IMR-90 (cell line): ENCODE data around the gene CHRNA10. TPM values are rescaled to one million over a fixed set of nuclear protein-coding genes. Genes with fewer than 3 reads are reported as not detected.

Experiments
- ATAC-seq: fragments of 200-7000 bp; cut with Tn5 transposase; 2 replicates; pipeline ENCODE4 v1.9.1; 2020; ENCODE audit warnings: low read depth, mild to moderate bottlenecking, moderate library complexity
- BruUV-seq: library from RNA; stranded (reverse); fragments of 400-500 nt; replicated peaks from 2 replicates; lab custom pipeline; 2021; lab: Mats Ljungman, UMichigan
- CTCF ChIA-PET: fragments of 300-600 bp; formaldehyde crosslinking; extraction: SDS; loops from one replicate; lab custom pipeline; 2021; ENCODE audit warnings: antibody characterized with exemption; lab: Yijun Ruan, JAX
- POLR2A ChIA-PET: fragments of 300-600 bp; sonication (Branson Sonifier 250); formaldehyde crosslinking; loops from one replicate; lab custom pipeline; 2022; ENCODE audit warnings: antibody characterized with exemption; ENCODE audit not compliant: unreplicated experiment; lab: Charles Lee
- DNase-seq: peaks from one replicate; pipeline ENCODE4 v3.0.0; 2013
- H2AFZ ChIP-seq: replicated peaks from 2 replicates; pipeline ENCODE3; 2013; ENCODE audit warnings: low read length, mild to moderate bottlenecking; ENCODE audit not compliant: poor library complexity
- H2AK5ac ChIP-seq: 2 replicates; pipeline ENCODE4 v1.6.1; 2013; ENCODE audit warnings: low read depth, low read length, inconsistent platforms
- H2AK9ac ChIP-seq: replicated peaks from 2 replicates; pipeline ENCODE3; 2013; ENCODE audit warnings: mild to moderate bottlenecking, low read depth, low read length, moderate library complexity; ENCODE audit not compliant: poor library complexity
- H2BK120ac ChIP-seq: 2 replicates; pipeline ENCODE4 v1.6.1; 2013; ENCODE audit warnings: low read depth, low read length, inconsistent platforms
- H2BK15ac ChIP-seq: 3 replicates; pipeline ENCODE4 v1.6.1; 2013; ENCODE audit warnings: low read depth, low read length, inconsistent platforms
- H2BK20ac ChIP-seq: 2 replicates; pipeline ENCODE4 v1.6.1; 2013; ENCODE audit warnings: low read depth, mild to moderate bottlenecking, inconsistent platforms, low read length, moderate library complexity
- H2BK5ac ChIP-seq: 2 replicates; pipeline ENCODE4 v1.6.1; 2013; ENCODE audit warnings: mild to moderate bottlenecking, low read depth, low read length, inconsistent platforms; ENCODE audit not compliant: poor library complexity, severe bottlenecking
- H3K14ac ChIP-seq: replicated peaks from 2 replicates; pipeline ENCODE4 v1.6.1; 2013; ENCODE audit warnings: low read depth, low read length, inconsistent platforms
- H3K18ac ChIP-seq: 2 replicates; pipeline ENCODE4 v1.6.1; 2013; ENCODE audit warnings: low read depth, low read length, control low read depth
- H3K23ac ChIP-seq: 2 replicates; pipeline ENCODE4 v1.6.1; 2013; ENCODE audit warnings: low read depth, low read length, inconsistent platforms
- H3K27ac ChIP-seq: 2 replicates; pipeline ENCODE4 v1.5.1; 2013; ENCODE audit warnings: mild to moderate bottlenecking, control low read depth, low read length; ENCODE audit not compliant: insufficient read depth
- H3K27me3 ChIP-seq: 2 replicates; pipeline ENCODE4 v1.6.1; 2013; ENCODE audit warnings: low read length; ENCODE audit not compliant: control insufficient read depth, insufficient read depth
- H3K36me3 ChIP-seq: 2 replicates; pipeline ENCODE4 v1.6.1; 2013; ENCODE audit warnings: low read length, mixed read lengths; ENCODE audit not compliant: control insufficient read depth, insufficient read depth
- H3K4ac ChIP-seq: 2 replicates; pipeline ENCODE4 v1.6.1; 2013; ENCODE audit warnings: low read depth, low read length, inconsistent platforms
- H3K4me1 ChIP-seq: 2 replicates; pipeline ENCODE4 v1.6.1; 2013; ENCODE audit warnings: low read length, mixed read lengths; ENCODE audit not compliant: control insufficient read depth, insufficient read depth
- H3K4me2 ChIP-seq: 2 replicates; pipeline ENCODE4 v1.6.1; 2013; ENCODE audit warnings: low read depth, mild to moderate bottlenecking, control low read depth, low read length, moderate library complexity
- H3K4me3 ChIP-seq: 2 replicates; pipeline ENCODE4 v1.5.1; 2013; ENCODE audit warnings: low read depth, mild to moderate bottlenecking, control low read depth, low read length, moderate library complexity; ENCODE audit not compliant: insufficient read depth
- H3K56ac ChIP-seq: 2 replicates; pipeline ENCODE4 v1.6.1; 2013; ENCODE audit warnings: low read length, inconsistent platforms; ENCODE audit not compliant: insufficient read depth; ENCODE audit errors: extremely low read depth
- H3K79me1 ChIP-seq, 2 experiments: 2 replicates each; pipeline ENCODE4 v1.6.1; 2013; ENCODE audit warnings: low read length in 2 of 2, inconsistent platforms in 1 of 2, low read depth in 1 of 2
- H3K9ac ChIP-seq: 2 replicates; pipeline ENCODE4 v1.6.1; 2013; ENCODE audit warnings: low read depth, low read length, control low read depth
- H3K9me1 ChIP-seq: 2 replicates; pipeline ENCODE4 v1.6.1; 2013; ENCODE audit warnings: low read length, inconsistent platforms; ENCODE audit not compliant: insufficient read depth
- H3K9me3 ChIP-seq: 2 replicates; pipeline ENCODE4 v1.6.1; 2013; ENCODE audit warnings: low read length; ENCODE audit not compliant: control insufficient read depth, insufficient read depth
- H4K20me1 ChIP-seq: 2 replicates; pipeline ENCODE4 v1.6.1; 2013; ENCODE audit warnings: low read length, inconsistent platforms; ENCODE audit not compliant: insufficient read depth
- H4K5ac ChIP-seq: 2 replicates; pipeline ENCODE4 v1.6.1; 2013; ENCODE audit warnings: mild to moderate bottlenecking, low read depth, low read length, control low read depth
- H4K8ac ChIP-seq, 2 experiments: 2 replicates each; pipeline ENCODE4 v1.6.1; 2013; ENCODE audit warnings: low read depth in 2 of 2, low read length in 2 of 2, control low read depth in 1 of 2, inconsistent platforms in 1 of 2
- H4K91ac ChIP-seq: 2 replicates; pipeline ENCODE4 v1.6.1; 2013; ENCODE audit warnings: low read depth, low read length, inconsistent platforms; ENCODE audit not compliant: insufficient read depth
- BHLHE40 ChIP-seq: fragments of 150-350 bp; IDR thresholded peaks from 2 replicates; pipeline ENCODE4 v1.6.1; 2016; ENCODE audit warnings: mild to moderate bottlenecking, low read depth, low read length
- CEBPB ChIP-seq: IDR thresholded peaks from 2 replicates; pipeline ENCODE4 v1.6.1; 2012; ENCODE audit warnings: low read depth, low read length, improper control_type of control experiment
- CHD1 ChIP-seq: IDR thresholded peaks from 2 replicates; pipeline ENCODE4 v1.6.1; 2012; ENCODE audit warnings: low read depth, low read length, improper control_type of control experiment
- CTCF ChIP-seq: conservative IDR thresholded peaks from 2 replicates; pipeline ENCODE4 v1.5.1; 2012; ENCODE audit warnings: mild to moderate bottlenecking, low read depth, low read length, improper control_type of control experiment
- ELK1 ChIP-seq: fragments of 150-350 bp; IDR thresholded peaks from 2 replicates; pipeline ENCODE4 v1.6.1; 2016; ENCODE audit warnings: low read depth, mild to moderate bottlenecking, low read length, moderate library complexity, borderline replicate concordance
- FOS ChIP-seq: fragments of 150-350 bp; IDR thresholded peaks from 2 replicates; pipeline ENCODE4 v1.6.1; 2016; ENCODE audit warnings: low read depth, low read length
- MAFK ChIP-seq: IDR thresholded peaks from 2 replicates; pipeline ENCODE4 v1.6.1; 2012; ENCODE audit warnings: low read depth, low read length, improper control_type of control experiment
- MAZ ChIP-seq: IDR thresholded peaks from 2 replicates; pipeline ENCODE4 v1.6.1; 2012; ENCODE audit warnings: low read depth, mild to moderate bottlenecking, low read length, improper control_type of control experiment, moderate library complexity, borderline replicate concordance
- MXI1 ChIP-seq: IDR thresholded peaks from 2 replicates; pipeline ENCODE4 v1.6.1; 2012; ENCODE audit warnings: low read depth, mild to moderate bottlenecking, low read length, moderate library complexity, borderline replicate concordance
- NFE2L2 ChIP-seq: fragments of 150-350 bp; IDR thresholded peaks from 2 replicates; pipeline ENCODE4 v1.6.1; 2016; ENCODE audit warnings: low read depth, mild to moderate bottlenecking, low read length
- POLR2A ChIP-seq: IDR thresholded peaks from 2 replicates; pipeline ENCODE4 v1.6.1; 2012; ENCODE audit warnings: mild to moderate bottlenecking, low read depth, low read length
- RAD21 ChIP-seq: IDR thresholded peaks from 2 replicates; pipeline ENCODE4 v1.6.1; 2012; ENCODE audit warnings: low read length, improper control_type of control experiment
- RCOR1 ChIP-seq: IDR thresholded peaks from 2 replicates; pipeline ENCODE4 v1.6.1; 2012; ENCODE audit warnings: mild to moderate bottlenecking, low read length, improper control_type of control experiment; ENCODE audit not compliant: insufficient replicate concordance
- RFX5 ChIP-seq: IDR thresholded peaks from 2 replicates; pipeline ENCODE4 v1.8.0; 2012; ENCODE audit warnings: low read depth, mild to moderate bottlenecking, low read length, moderate library complexity
- SMC3 ChIP-seq: fragments of 150-350 bp; IDR thresholded peaks from 2 replicates; pipeline ENCODE4 v1.6.1; 2016; ENCODE audit warnings: low read depth, mild to moderate bottlenecking, antibody characterized with exemption, low read length, moderate library complexity
- USF2 ChIP-seq: fragments of 150-350 bp; IDR thresholded peaks from 2 replicates; pipeline ENCODE4 v1.6.1; 2017; ENCODE audit warnings: mild to moderate bottlenecking, antibody characterized with exemption, low read length, low read depth
- WGBS, 2 experiments: methylation state at CpG; one replicate each; pipeline versions ENCODE4 v1.1.5 to v1.1.7; 2013; ENCODE audit warnings: missing lambda C conversion rate in 2 of 2; ENCODE audit not compliant: insufficient read length in 1 of 2; ENCODE audit errors: extremely low coverage in 2 of 2; 5-methylcytosine and 5-hydroxymethylcytosine counted together
- dilution Hi-C: fragments of 300-500 bp; cut with HindIII; formaldehyde crosslinking; loops from one replicate; pipeline ENCODE4 v1.14.3; 2018; ENCODE audit warnings: low sequenced_read_pairs; ENCODE audit not compliant: unreplicated experiment
- in situ Hi-C: fragments of 300-500 bp; cut with MboI; formaldehyde crosslinking; loops from 3 replicates; pipeline ENCODE4 v1.14.3; 2019; ENCODE audit warnings: low sequenced_read_pairs, inconsistent platforms, mixed read lengths
- intact Hi-C: fragments of 100-400 bp; cut with micrococcal nuclease; formaldehyde crosslinking; loops from 2 replicates; pipeline ENCODE4 v1.10.0; 2022
- polyA plus RNA-seq, 3 experiments: library from polyadenylated mRNA; depleted of rRNA; stranded (reverse); fragments of >200 nt; gene quantifications; 2 replicates each; pipeline ENCODE4 v1.2.3, GENCODE V29; 2012; ENCODE audit warnings: low replicate concordance in 1 of 3
- total RNA-seq: library from RNA; depleted of rRNA; stranded (reverse); fragments of >200 nt; gene quantifications from 2 replicates; pipeline ENCODE4 v1.2.3, GENCODE V29; 2012

CHRNA10 gene
- total and polyA plus RNA-seq, 2 of the 4 experiments (the other 2 are of a cell fraction) = 0.36 to 0.79 TPM

- Histone ChIP-seq H4K8ac (no peak overlapping the region), H3K23ac (no peak overlapping the region), H3K4me1 (peaks cover 3% of the 10 kb centered on the region; the same call in 1 of the 2 replicates), H3K56ac (no peak overlapping the region), H2BK15ac (no peak overlapping the region), H2AK9ac (no peak overlapping the region), H3K4ac (no peak overlapping the region), H3K27ac (no peak overlapping the region), H2AK5ac (no peak overlapping the region), H4K5ac (no peak overlapping the region), H3K27me3 (no peaks in the 10 kb centered on the region), H3K9me1 (peaks cover 4% of the 10 kb centered on the region), H3K18ac (no peak overlapping the region), H2AFZ (no peak overlapping the region), H4K20me1 (0 out of 2 replicates have a peak, but pooled peaks cover 2% of the 10 kb centered on the region), H2BK120ac (no peak overlapping the region), H2BK5ac (no peak overlapping the region), H4K91ac (no peak overlapping the region), H3K14ac (no peak overlapping the region), H3K9me3 (no peaks in the 10 kb centered on the region), H3K4me2 (no peak overlapping the region), H3K36me3 (peaks cover 50% of the 10 kb centered on the region), H2BK20ac (no peak overlapping the region), H3K79me1 (peaks cover 7 to 17% of the 10 kb centered on the region in 2 experiments; a peak in 3 of 4 replicates), H3K9ac (no peak overlapping the region), H3K4me3 (no peak overlapping the region)
- ChIA-PET POLR2A (no interaction called here), CTCF (no interaction called here)
- DNase-seq (peak; percentile 35), ATAC-seq (no peak)
- dilution Hi-C loops = no loop called here
- intact Hi-C loops = no loop called here
- in situ Hi-C loops = no loop called here
- no TSS peak for BruUV-seq
- whole genome bisulfite sequencing, 2 experiments = no CpG with 5 or more reads among the region's 4 CpGs
- no peak for TF ChIP-seq MAZ
- no peak for TF ChIP-seq MAFK
- TF ChIP-seq ELK1 = no peak
- no peak for TF ChIP-seq CHD1
- TF ChIP-seq BHLHE40 = no peak
- no peak for TF ChIP-seq NFE2L2
- no peak for TF ChIP-seq MXI1
- no peak for TF ChIP-seq RAD21
- no peak for TF ChIP-seq USF2
- no peak for TF ChIP-seq SMC3
- no peak for TF ChIP-seq POLR2A
- no peak for TF ChIP-seq CEBPB
- TF ChIP-seq RFX5 = no peak
- no peak for TF ChIP-seq FOS
- no peak for TF ChIP-seq RCOR1
- no peak for TF ChIP-seq CTCF
Observed at GRCh38 chr11:3686751-3687150, 15.6 kb upstream of the CHRNA10 start.
